Spleen (tissue), 11 donors: ENCODE measurements around the gene AARS1. TPM values are rescaled to one million over a fixed set of nuclear protein-coding genes. Genes with fewer than 3 reads are reported as not detected.
A peak's percentile ranks its signal among the peaks of the same experiment; 100 is the strongest.

Source experiments
- DNase-seq: peaks from one replicate; pipeline ENCODE4 v3.0.0-alpha.2; 2020
- H3K27ac ChIP-seq, 8 donors: fragments of 200-600 bp; sonication (generic) in 7 of 8; 1 replicate in 4 of 8; 2 replicates in 4 of 8; pipeline versions ENCODE4 v1.5.0 to v1.8.0; 2016 to 2021; ENCODE audit warnings: inconsistent platforms in 4 of 8, mild to moderate bottlenecking in 4 of 8, moderate library complexity in 1 of 8
- H3K27me3 ChIP-seq, 7 donors: fragments of 200-600 bp; sonication (generic) in 6 of 7; replicated peaks in 1 of 7; 1 replicate in 4 of 7; 2 replicates in 3 of 7; pipeline versions ENCODE4 v1.5.0 to v1.8.0; 2016 to 2021; ENCODE audit warnings: inconsistent platforms in 3 of 7, mild to moderate bottlenecking in 1 of 7
- H3K36me3 ChIP-seq, 6 donors: fragments of 200-600 bp; sonication (generic) in 5 of 6; 1 replicate in 4 of 6; 2 replicates in 2 of 6; pipeline versions ENCODE4 v1.5.0 to v1.8.0; 2016 to 2021; ENCODE audit warnings: inconsistent platforms in 2 of 6
- H3K4me1 ChIP-seq, 6 donors: fragments of 200-600 bp; sonication (generic) in 5 of 6; 1 replicate in 3 of 6; 2 replicates in 3 of 6; pipeline versions ENCODE4 v1.5.0 to v1.8.0; 2016 to 2021; ENCODE audit warnings: inconsistent platforms in 3 of 6
- H3K4me3 ChIP-seq, 8 donors: fragments of 200-600 bp; sonication (generic) in 7 of 8; 1 replicate in 4 of 8; 2 replicates in 4 of 8; pipeline versions ENCODE4 v1.5.0 to v1.8.0; 2016 to 2021; ENCODE audit warnings: inconsistent platforms in 4 of 8, mild to moderate bottlenecking in 4 of 8, moderate library complexity in 2 of 8
- H3K9me3 ChIP-seq, 8 donors: fragments of 200-600 bp; sonication (generic) in 7 of 8; 1 replicate in 4 of 8; 2 replicates in 4 of 8; pipeline versions ENCODE4 v1.5.0 to v1.8.0; 2016 to 2021; ENCODE audit warnings: inconsistent platforms in 4 of 8
- POLR2A ChIP-seq, 3 donors: fragments of 450-650 bp; IDR thresholded peaks; one replicate each; pipeline ENCODE4 v1.5.1; 2017; ENCODE audit warnings: antibody characterized with exemption in 3 of 3, mild to moderate bottlenecking in 1 of 3
- POLR2AphosphoS5 ChIP-seq, 3 donors: sonication (generic); formaldehyde crosslinking; IDR thresholded peaks; one replicate each; pipeline ENCODE4 v1.5.1; 2017; ENCODE audit warnings: antibody characterized with exemption in 3 of 3
- WGBS, 5 donors: extraction: QIAGEN DNeasy Blood & Tissue Kit in 3 of 5; methylation state at CpG; one replicate each; pipeline versions ENCODE4 v1.1.5 to v1.1.7; 2013 to 2018; 5-methylcytosine and 5-hydroxymethylcytosine counted together
- intact Hi-C: fragments of 100-400 bp; cut with DNase I; formaldehyde crosslinking; loops from one replicate; pipeline ENCODE4 v1.15.0; 2023; ENCODE audit warnings: low total_unique reads
- polyA plus RNA-seq, 3 donors: library from polyadenylated mRNA; stranded (reverse); fragments of 200-250 nt; gene quantifications; one replicate each; pipeline ENCODE4 v1.2.1, GENCODE V29; 2013
- total RNA-seq, 7 donors: library from RNA; depleted of rRNA in 3 of 7; stranded (reverse); fragments of >200 nt in 3 of 7; fragmentation: NEBNext Ultra II Directional in 4 of 7; extraction: Animal tissue kit (Norgen Biotek cat#: 25700) in 4 of 7; gene quantifications; one replicate each; pipeline versions ENCODE4 v1.1.0 to v1.2.1, GENCODE V29; 2016 to 2021
- TF ChIP-seq, protein P1 (sequence below), 11 experiments: fragments of 200-600 bp in 7 of 11; fragments of 450-650 bp in 4 of 11; sonication (generic) in 4 of 11; IDR thresholded peaks in 8 of 11; conservative IDR thresholded peaks in 3 of 11; 1 replicate in 7 of 11; 2 replicates in 4 of 11; pipeline versions ENCODE4 v1.4.0 to v1.8.0; 2016 to 2021; ENCODE audit warnings: antibody characterized with exemption in 11 of 11, inconsistent platforms in 4 of 11, mild to moderate bottlenecking in 1 of 11
- donor health status: healthy with polysubstance abuse.
- donor health status: DM: no; HTN: no; CAD: no; lungs with moderate emphysema.
- donor health status: DM: no; HTN: no; CAD: no.
- donor health status: Bipolar disorder and iron deficiency.
- donor health status: healthy.
- donor health status: DM: no; HTN: no; CAD: no.
- donor health status: DM: yes; HTN: yes; CAD: no.

AARS1 gene
- total and polyA plus RNA-seq, 10 donors, result 15.4 to 80.9 (median 48.8) TPM

DNA sequence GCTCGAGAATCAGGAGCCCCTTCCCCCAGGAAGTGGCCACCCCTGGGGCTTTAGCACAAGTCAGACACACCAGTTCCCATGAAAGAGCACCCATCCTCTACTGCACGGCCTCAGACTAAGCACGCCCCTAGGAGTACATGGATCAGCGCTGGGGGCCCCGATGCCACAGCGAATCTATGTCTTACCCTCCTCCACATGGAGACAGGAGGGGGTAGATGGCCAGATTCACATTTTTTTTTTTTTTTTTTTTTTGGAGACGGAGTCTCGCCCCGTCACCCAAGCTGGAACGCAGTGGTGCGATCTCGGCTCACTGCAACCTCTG lies 34.4 kb downstream of the AARS1 start:
- H3K9me3 ChIP-seq, result no peaks in the 10 kb centered on the region
- no peak for TF ChIP-seq POLR2A (IDR thresholded peaks at IDR 0.05)
- TF ChIP-seq, protein P1, sequence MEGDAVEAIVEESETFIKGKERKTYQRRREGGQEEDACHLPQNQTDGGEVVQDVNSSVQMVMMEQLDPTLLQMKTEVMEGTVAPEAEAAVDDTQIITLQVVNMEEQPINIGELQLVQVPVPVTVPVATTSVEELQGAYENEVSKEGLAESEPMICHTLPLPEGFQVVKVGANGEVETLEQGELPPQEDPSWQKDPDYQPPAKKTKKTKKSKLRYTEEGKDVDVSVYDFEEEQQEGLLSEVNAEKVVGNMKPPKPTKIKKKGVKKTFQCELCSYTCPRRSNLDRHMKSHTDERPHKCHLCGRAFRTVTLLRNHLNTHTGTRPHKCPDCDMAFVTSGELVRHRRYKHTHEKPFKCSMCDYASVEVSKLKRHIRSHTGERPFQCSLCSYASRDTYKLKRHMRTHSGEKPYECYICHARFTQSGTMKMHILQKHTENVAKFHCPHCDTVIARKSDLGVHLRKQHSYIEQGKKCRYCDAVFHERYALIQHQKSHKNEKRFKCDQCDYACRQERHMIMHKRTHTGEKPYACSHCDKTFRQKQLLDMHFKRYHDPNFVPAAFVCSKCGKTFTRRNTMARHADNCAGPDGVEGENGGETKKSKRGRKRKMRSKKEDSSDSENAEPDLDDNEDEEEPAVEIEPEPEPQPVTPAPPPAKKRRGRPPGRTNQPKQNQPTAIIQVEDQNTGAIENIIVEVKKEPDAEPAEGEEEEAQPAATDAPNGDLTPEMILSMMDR (IDR thresholded peaks at IDR 0.05 in 8 of 11, conservative IDR thresholded peaks at IDR 0.05 in 3 of 11), result no peak
- no peak for TF ChIP-seq POLR2AphosphoS5 (IDR thresholded peaks at IDR 0.05)
- no peak overlapping the region for H3K4me3 ChIP-seq
- H3K27me3 ChIP-seq, result no peaks in the 10 kb centered on the region
- H3K4me1 ChIP-seq, result peaks cover 5 to 21% (median 17%) of the 10 kb centered on the region in 6 donors
- intact Hi-C loops, result no loop called here
- no peak for DNase-seq
- 95 to 99% (median 97%) methylated on average over 9 to 12 of the region's 12 CpGs for WGBS, 5 donors
- H3K36me3 ChIP-seq, result peaks cover 0 to 84% (median 74%) of the 10 kb centered on the region in 6 donors
- H3K27ac ChIP-seq, result no peak overlapping the region

DNA sequence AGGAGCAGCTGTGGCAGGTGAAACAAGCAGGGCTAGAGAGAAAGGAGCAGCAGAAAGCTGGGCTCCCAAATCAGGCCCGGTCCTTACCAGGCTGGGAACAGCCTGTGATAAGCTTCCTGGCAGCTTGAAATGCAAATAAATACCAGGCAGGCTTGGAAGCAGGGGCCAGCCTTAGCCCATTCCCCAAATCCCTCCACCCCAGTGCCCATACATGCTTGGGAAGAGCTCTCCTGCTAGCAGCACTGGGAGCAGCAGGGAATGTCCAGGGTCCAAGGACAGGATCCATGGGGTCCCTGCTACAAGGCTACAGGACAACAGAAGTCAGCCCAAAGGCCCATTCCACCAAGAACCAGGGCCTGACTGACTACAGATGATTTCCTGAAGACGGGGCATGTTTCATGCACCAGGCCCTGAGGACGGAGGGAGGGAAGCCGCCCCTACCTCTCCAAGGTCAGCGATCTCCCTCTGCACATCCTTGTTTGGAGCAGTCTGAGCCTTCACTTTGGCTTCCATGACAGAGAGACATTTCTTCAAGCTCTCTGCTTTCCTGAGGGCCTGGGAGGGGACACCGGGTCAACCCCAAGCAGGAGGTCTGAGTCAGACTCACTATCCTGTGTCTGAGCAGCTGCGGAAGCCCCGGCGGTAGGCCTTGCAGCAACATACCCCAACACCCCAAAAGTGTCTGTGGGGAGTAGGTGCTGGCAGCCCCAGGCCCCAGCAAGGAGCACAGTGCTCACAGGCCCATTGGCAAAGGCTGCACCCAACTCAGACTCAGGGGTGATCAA lies 34.9 kb downstream of the AARS1 start:
- H3K27me3 ChIP-seq, result no peaks in the 10 kb centered on the region
- H3K36me3 ChIP-seq, result peaks cover 0 to 84% (median 71%) of the 10 kb centered on the region in 6 donors
- no peak for DNase-seq
- 69 to 99% (median 96%) methylated on average over 1 to 9 of the region's 9 CpGs for WGBS, 5 donors
- intact Hi-C loops, result no loop called here
- H3K9me3 ChIP-seq, result no peaks in the 10 kb centered on the region
- no peak overlapping the region for H3K27ac ChIP-seq
- H3K4me1 ChIP-seq, result peaks cover 10 to 27% (median 23%) of the 10 kb centered on the region in 6 donors
- H3K4me3 ChIP-seq, result no peak overlapping the region
- TF ChIP-seq POLR2A (IDR thresholded peaks at IDR 0.05) (no peak), POLR2AphosphoS5 (IDR thresholded peaks at IDR 0.05) (no peak)
- TF ChIP-seq, protein P1 (IDR thresholded peaks at IDR 0.05 in 8 of 11, conservative IDR thresholded peaks at IDR 0.05 in 3 of 11), result peak in 2 of 11 experiments; percentile 20 to 22

DNA sequence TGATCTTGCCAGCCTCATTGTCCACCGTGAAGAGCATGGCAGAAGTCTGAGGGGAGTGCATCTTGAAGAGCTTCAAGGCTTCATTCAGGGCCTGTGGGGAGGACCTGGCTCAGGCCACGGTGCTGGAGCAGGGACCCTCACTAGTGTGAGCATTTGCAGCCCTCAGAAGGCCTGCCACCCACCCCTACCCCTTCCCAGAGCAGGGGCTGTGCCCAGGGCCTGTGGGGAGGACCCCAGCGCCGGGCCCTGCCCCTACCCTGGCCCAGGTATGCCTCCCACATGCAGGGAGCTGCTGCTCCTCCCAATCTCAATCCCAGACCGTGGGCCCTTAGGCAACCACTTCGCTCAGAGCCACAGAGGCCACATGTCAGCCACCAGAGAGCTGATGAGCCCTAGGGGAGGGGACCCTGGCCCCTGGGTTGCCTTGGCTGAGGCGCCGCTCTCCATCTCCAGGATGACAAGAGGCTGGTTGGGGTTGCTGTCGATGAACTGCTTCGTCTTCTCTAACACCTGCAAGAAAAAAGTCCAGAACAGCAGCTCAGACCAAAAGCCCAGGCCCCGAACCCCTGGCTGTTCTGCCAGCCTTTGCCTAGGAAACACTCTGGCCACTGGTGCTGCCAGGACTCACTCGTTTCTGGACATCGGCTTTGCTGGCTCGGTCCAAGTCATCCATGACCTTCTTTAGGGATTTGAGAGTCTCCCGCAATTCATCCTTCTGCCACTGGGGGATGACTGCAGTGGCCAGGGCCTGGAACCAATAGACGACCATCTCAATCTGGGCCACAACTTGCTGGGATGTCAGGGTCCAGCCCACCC lies 35.8 kb downstream of the AARS1 start:
- Histone ChIP-seq H3K4me1 (peaks cover 10 to 35% (median 28%) of the 10 kb centered on the region in 6 donors), H3K27me3 (no peaks in the 10 kb centered on the region), H3K4me3 (no peak overlapping the region), H3K36me3 (peaks cover 0 to 80% (median 64%) of the 10 kb centered on the region in 6 donors), H3K27ac (no peak overlapping the region), H3K9me3 (no peaks in the 10 kb centered on the region)
- intact Hi-C loops, result no loop called here
- WGBS, 5 donors, result 85 to 88% (median 87%) methylated on average over 6 to 16 of the region's 16 CpGs
- no peak for TF ChIP-seq POLR2AphosphoS5 (IDR thresholded peaks at IDR 0.05)
- TF ChIP-seq, protein P1 (IDR thresholded peaks at IDR 0.05 in 8 of 11, conservative IDR thresholded peaks at IDR 0.05 in 3 of 11), result peak in 8 of 11 experiments; percentile 14 to 66 (median 52)
- no peak for DNase-seq
